Measurements from ENCODE around the gene PRPF40A. TPM values are rescaled to one million over a fixed set of nuclear protein-coding genes. Genes with fewer than 3 reads are reported as not detected.

The PRPF40A gene
- total and polyA plus RNA-seq, 4 donors, result 45.1 to 114 (median 74.9) TPM

DNA sequence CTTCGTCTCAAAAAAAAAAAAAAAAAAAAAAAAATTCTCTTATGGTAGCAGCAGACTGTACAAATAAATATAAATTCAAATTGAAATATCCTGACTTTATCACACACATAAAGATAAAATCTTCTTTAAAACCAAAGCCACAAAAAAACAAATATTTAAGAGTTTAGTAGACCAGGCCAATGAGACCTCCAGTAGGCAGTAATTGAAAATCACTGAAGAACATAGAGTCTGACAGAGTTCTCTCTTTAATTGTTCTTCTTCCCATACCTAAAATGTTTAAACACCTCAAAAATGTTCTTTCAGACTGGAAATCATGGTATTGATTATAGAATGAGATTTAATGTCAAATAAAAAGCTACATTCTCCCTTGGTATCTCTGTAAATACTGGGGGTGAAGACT is 20.8 kb downstream of the PRPF40A start:
- Histone ChIP-seq H3K27me3 (ENCODE audit: control insufficient read depth, insufficient read depth, low read length) (no peaks in the 10 kb centered on the region), H3K27ac (ENCODE audit: low read depth, low read length) (no peak overlapping the region), H3K36me3 (ENCODE audit: control insufficient read depth, insufficient read depth, low read length) (peaks cover 4% of the 10 kb centered on the region), H3K9me3 (ENCODE audit: control insufficient read depth, insufficient read depth, low read length) (no peaks in the 10 kb centered on the region), H3K4me3 (ENCODE audit: low read depth, low read length) (no peak overlapping the region), H3K4me1 (ENCODE audit: control insufficient read depth, insufficient read depth, low read length) (no peaks in the 10 kb centered on the region)
- no CpG with 5 or more reads among the region's 1 CpG for WGBS (ENCODE audit: insufficient coverage)
- DNase-seq (ENCODE audit: low read depth in 4 of 6, low spot score in 6 of 6), result no peak

DNA sequence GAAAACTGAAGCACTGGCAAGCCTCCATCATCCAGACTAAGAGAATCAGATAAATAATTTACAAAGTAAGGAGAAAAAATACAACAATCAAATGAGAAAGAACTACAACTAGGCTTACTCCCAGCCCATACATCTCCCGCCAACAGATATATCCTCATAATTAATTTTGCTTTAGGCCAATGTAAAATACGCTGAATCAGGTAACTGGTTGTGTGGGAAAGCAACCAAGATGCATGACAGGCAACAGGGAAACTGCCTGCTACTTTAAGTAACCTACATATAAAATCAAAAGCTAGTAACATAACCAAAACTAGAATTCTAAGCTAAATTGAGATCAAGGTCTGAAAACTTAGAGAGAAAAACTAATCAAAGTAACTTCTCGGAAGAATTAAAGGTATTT is 21.5 kb downstream of the PRPF40A start:
- no peaks in the 10 kb centered on the region for H3K9me3 ChIP-seq (ENCODE audit: control insufficient read depth, insufficient read depth, low read length)
- peaks cover 4% of the 10 kb centered on the region for H3K36me3 ChIP-seq (ENCODE audit: control insufficient read depth, insufficient read depth, low read length)
- H3K4me3 ChIP-seq (ENCODE audit: low read depth, low read length), result no peak overlapping the region
- WGBS (ENCODE audit: insufficient coverage), result no CpG with 5 or more reads among the region's 3 CpGs
- no peak for DNase-seq (ENCODE audit: low read depth in 4 of 6, low spot score in 6 of 6)
- no peaks in the 10 kb centered on the region for H3K27me3 ChIP-seq (ENCODE audit: control insufficient read depth, insufficient read depth, low read length)
- no peaks in the 10 kb centered on the region for H3K4me1 ChIP-seq (ENCODE audit: control insufficient read depth, insufficient read depth, low read length)
- no peak overlapping the region for H3K27ac ChIP-seq (ENCODE audit: low read depth, low read length)

DNA sequence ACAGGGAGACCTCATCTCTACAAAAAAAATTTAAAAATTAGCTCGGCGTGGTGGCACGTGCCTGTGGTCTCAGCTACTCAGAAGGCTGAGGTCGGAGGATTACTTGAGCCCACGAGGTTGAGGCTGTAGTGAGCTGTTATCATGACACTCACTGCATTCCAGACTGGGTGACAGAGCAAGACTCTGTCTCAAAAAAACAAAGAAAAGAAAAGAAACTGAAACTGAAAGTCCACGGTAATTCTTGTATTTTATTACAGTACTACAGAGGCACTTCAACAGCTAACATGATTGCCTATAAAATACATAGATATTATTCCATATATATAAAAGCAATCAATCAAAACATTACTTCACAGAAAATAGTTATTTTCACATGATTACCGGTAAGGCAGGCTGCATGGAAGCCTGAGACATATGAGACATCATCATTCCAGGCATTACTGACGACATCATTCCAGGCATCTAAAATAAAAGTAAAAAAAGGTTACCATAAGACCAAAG is 23.1 kb downstream of the PRPF40A start:
- H3K27ac ChIP-seq (ENCODE audit: low read depth, low read length), result no peak overlapping the region
- WGBS (ENCODE audit: insufficient coverage), result 94% methylated on average over 5 of the region's 8 CpGs
- no peak overlapping the region for H3K4me3 ChIP-seq (ENCODE audit: low read depth, low read length)
- DNase-seq (ENCODE audit: low read depth in 4 of 6, low spot score in 6 of 6), result no peak
- no peaks in the 10 kb centered on the region for H3K9me3 ChIP-seq (ENCODE audit: control insufficient read depth, insufficient read depth, low read length)
- H3K27me3 ChIP-seq (ENCODE audit: control insufficient read depth, insufficient read depth, low read length), result no peaks in the 10 kb centered on the region
- H3K36me3 ChIP-seq (ENCODE audit: control insufficient read depth, insufficient read depth, low read length), result peaks cover 4% of the 10 kb centered on the region
- H3K4me1 ChIP-seq (ENCODE audit: control insufficient read depth, insufficient read depth, low read length), result no peaks in the 10 kb centered on the region

DNA sequence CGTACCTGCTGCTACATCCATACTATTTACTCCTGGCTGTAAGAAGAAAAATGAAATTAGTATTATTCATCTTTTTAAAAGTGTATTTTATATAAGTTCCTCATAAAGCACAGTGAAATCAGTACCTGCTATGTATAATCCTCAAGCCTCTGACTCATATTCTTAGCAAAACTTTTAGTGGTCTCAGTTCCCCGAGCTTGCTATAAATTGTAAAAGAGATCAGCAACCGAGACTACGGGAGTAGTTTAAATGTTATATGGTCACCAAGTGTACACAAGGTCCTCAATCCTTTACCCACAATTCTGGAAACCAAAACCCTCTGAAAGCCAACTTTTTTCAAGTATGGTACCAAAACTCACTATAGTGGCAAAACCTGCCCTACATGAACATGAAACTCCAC is 24.2 kb downstream of the PRPF40A start:
- Histone ChIP-seq H3K27me3 (ENCODE audit: control insufficient read depth, insufficient read depth, low read length) (no peaks in the 10 kb centered on the region), H3K4me1 (ENCODE audit: control insufficient read depth, insufficient read depth, low read length) (no peaks in the 10 kb centered on the region), H3K36me3 (ENCODE audit: control insufficient read depth, insufficient read depth, low read length) (peaks cover 4% of the 10 kb centered on the region), H3K4me3 (ENCODE audit: low read depth, low read length) (no peak overlapping the region), H3K27ac (ENCODE audit: low read depth, low read length) (no peak overlapping the region), H3K9me3 (ENCODE audit: control insufficient read depth, insufficient read depth, low read length) (no peaks in the 10 kb centered on the region)
- DNase-seq (ENCODE audit: low read depth in 4 of 6, low spot score in 6 of 6), result no peak
- no CpG with 5 or more reads among the region's 4 CpGs for WGBS (ENCODE audit: insufficient coverage)

DNA sequence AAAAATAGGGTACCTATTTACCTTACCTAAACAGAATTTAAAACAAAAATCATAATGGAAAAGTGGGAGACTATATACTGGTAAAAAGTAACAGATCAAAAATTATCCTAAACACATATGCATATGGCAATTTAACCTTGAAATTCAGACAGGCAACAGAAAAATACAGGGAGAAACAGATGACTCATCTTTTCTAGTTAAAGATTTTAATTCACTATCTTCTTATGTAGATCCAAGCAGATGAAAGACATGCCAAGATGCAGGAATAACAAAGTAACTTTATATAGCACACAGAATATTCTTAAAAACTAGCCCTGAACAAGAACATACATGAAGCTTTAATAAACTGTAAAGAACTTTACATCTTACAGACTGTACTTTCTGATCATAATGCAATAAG is 30.9 kb downstream of the PRPF40A start:
- H3K27me3 ChIP-seq (ENCODE audit: control insufficient read depth, insufficient read depth, low read length), result no peaks in the 10 kb centered on the region
- peaks cover 2% of the 10 kb centered on the region for H3K36me3 ChIP-seq (ENCODE audit: control insufficient read depth, insufficient read depth, low read length)
- no peak overlapping the region for H3K27ac ChIP-seq (ENCODE audit: low read depth, low read length)
- H3K4me3 ChIP-seq (ENCODE audit: low read depth, low read length), result no peak overlapping the region
- no peaks in the 10 kb centered on the region for H3K4me1 ChIP-seq (ENCODE audit: control insufficient read depth, insufficient read depth, low read length)
- no peaks in the 10 kb centered on the region for H3K9me3 ChIP-seq (ENCODE audit: control insufficient read depth, insufficient read depth, low read length)
- no peak for DNase-seq (ENCODE audit: low read depth in 4 of 6, low spot score in 6 of 6)

DNA sequence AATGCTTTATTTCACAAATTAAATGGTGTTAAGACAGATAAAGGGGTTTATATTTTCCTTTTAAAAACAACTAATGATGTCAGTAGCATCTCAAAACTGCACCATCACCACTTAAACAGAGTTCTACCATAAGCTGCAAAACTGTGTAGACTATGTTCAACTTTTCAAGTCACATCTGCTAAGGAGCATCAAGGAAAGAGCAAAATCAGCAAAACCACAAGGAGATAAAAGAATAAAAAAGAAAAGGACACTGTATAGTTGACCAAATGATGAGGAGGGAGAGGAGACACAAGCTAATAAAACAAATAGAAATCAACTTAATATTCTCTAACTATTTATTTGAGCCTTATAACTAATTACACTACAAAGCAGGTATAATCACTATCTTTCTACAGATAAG is 33.9 kb downstream of the PRPF40A start:
- Histone ChIP-seq H3K9me3 (ENCODE audit: control insufficient read depth, insufficient read depth, low read length) (no peaks in the 10 kb centered on the region), H3K4me1 (ENCODE audit: control insufficient read depth, insufficient read depth, low read length) (no peaks in the 10 kb centered on the region)
- no peak for DNase-seq (ENCODE audit: low read depth in 4 of 6, low spot score in 6 of 6)

DNA sequence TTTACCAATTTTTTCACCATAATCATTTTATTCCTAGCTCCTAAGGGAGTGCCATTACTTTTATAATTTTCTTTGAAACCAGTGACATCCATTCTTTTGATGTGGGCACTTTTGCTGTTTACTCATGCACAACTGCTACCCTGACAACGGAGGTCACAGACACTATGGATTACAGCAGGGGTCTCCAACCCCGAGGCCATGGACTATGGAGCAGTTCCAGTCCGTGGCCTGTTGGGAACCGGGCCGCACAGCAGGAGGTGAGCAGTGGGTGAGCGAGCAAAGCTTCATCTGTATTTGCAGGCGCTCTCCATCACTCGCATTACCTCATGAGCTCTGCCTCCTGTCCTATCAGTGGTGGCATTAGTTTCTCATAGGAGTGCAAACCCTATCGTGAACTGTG is 34.6 kb downstream of the PRPF40A start:
- Histone ChIP-seq H3K27ac (ENCODE audit: low read depth, low read length) (no peak overlapping the region), H3K4me1 (ENCODE audit: control insufficient read depth, insufficient read depth, low read length) (no peaks in the 10 kb centered on the region), H3K36me3 (ENCODE audit: control insufficient read depth, insufficient read depth, low read length) (peaks cover 4% of the 10 kb centered on the region), H3K27me3 (ENCODE audit: control insufficient read depth, insufficient read depth, low read length) (no peaks in the 10 kb centered on the region), H3K4me3 (ENCODE audit: low read depth, low read length) (no peak overlapping the region), H3K9me3 (ENCODE audit: control insufficient read depth, insufficient read depth, low read length) (no peaks in the 10 kb centered on the region)
- 42% methylated on average over 8 of the region's 9 CpGs for WGBS (ENCODE audit: insufficient coverage)
- DNase-seq (ENCODE audit: low read depth in 4 of 6, low spot score in 6 of 6), result peak in 1 of 6 donors; percentile 3

More for the DNA sequence above, 33.9 kb downstream of the PRPF40A start:
- H3K36me3 ChIP-seq (ENCODE audit: control insufficient read depth, insufficient read depth, low read length), result peaks cover 6% of the 10 kb centered on the region
- no peak overlapping the region for H3K27ac ChIP-seq (ENCODE audit: low read depth, low read length)
- no peak overlapping the region for H3K4me3 ChIP-seq (ENCODE audit: low read depth, low read length)
- H3K27me3 ChIP-seq (ENCODE audit: control insufficient read depth, insufficient read depth, low read length), result no peaks in the 10 kb centered on the region

DNA sequence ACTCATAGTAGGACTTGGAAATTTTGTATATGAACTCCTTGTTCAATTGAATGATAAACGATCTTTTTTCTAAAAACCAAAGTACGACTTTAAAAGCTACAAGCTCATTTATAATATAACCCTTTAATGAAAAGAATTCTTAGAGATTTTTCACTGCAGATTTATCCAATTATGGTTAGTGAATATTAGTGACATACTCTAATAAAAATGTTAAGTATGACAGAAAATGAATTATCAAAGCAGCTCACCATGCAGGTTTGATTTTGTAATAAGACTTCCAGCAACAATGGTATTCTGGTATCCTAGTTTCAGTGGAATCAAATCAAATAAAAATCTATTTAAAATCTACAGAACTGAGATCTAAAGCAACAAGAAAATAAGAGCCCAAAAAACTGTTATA is 38.5 kb downstream of the PRPF40A start:
- Histone ChIP-seq H3K9me3 (ENCODE audit: control insufficient read depth, insufficient read depth, low read length) (no peaks in the 10 kb centered on the region), H3K4me3 (ENCODE audit: low read depth, low read length) (no peak overlapping the region), H3K4me1 (ENCODE audit: control insufficient read depth, insufficient read depth, low read length) (no peaks in the 10 kb centered on the region), H3K27me3 (ENCODE audit: control insufficient read depth, insufficient read depth, low read length) (no peaks in the 10 kb centered on the region), H3K36me3 (ENCODE audit: control insufficient read depth, insufficient read depth, low read length) (peaks cover 16% of the 10 kb centered on the region), H3K27ac (ENCODE audit: low read depth, low read length) (no peak overlapping the region)
- WGBS (ENCODE audit: insufficient coverage), result no CpG with 5 or more reads among the region's 2 CpGs
- DNase-seq (ENCODE audit: low read depth in 4 of 6, low spot score in 6 of 6), result no peak

DNA sequence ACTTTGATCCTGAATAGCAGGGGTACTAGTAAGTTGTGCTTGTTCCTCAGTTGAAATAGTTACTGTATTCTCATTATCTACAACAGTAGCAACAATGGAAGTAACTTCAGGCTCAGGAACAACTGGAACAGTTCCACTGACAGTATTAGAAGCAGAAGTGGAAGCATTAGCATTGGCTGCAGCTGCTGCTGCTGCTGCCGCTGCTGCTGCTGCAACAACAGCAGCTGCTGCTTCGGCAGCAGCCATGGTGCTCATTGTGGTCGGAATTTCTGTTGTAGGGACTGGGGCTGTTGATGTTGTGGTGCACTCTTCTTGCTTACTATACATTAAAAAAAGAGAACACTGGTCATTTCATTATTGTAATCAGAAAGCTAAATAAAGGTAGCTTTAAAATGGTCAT is 40.8 kb downstream of the PRPF40A start:
- Histone ChIP-seq H3K27me3 (ENCODE audit: control insufficient read depth, insufficient read depth, low read length) (no peaks in the 10 kb centered on the region), H3K27ac (ENCODE audit: low read depth, low read length) (no peak overlapping the region), H3K4me1 (ENCODE audit: control insufficient read depth, insufficient read depth, low read length) (no peaks in the 10 kb centered on the region), H3K36me3 (ENCODE audit: control insufficient read depth, insufficient read depth, low read length) (peaks cover 20% of the 10 kb centered on the region), H3K4me3 (ENCODE audit: low read depth, low read length) (no peak overlapping the region), H3K9me3 (ENCODE audit: control insufficient read depth, insufficient read depth, low read length) (no peaks in the 10 kb centered on the region)
- WGBS (ENCODE audit: insufficient coverage), result no CpG with 5 or more reads among the region's 3 CpGs
- no peak for DNase-seq (ENCODE audit: low read depth in 4 of 6, low spot score in 6 of 6)

DNA sequence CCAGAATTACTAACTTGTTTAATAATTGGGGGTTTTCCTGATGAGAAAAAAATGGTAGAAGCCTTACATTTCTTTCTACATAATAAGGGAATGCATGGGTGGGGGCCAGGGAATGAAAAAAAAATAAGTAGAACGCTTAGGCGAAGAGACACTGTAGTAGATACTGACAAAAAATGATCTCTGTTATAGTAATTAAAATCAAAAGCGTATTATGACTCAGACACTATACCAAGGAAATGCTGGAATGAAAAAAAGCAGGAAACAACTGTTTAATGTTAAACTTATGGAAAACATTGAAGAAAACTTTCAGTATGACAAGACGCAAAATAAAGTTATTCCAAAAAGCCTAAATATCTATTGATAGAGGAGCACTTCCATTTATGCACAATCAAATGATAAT is 42.9 kb downstream of the PRPF40A start:
- DNase-seq (ENCODE audit: low read depth in 4 of 6, low spot score in 6 of 6), result no peak
- no peaks in the 10 kb centered on the region for H3K27me3 ChIP-seq (ENCODE audit: control insufficient read depth, insufficient read depth, low read length)
- no peak overlapping the region for H3K27ac ChIP-seq (ENCODE audit: low read depth, low read length)
- no peak overlapping the region for H3K4me3 ChIP-seq (ENCODE audit: low read depth, low read length)
- H3K4me1 ChIP-seq (ENCODE audit: control insufficient read depth, insufficient read depth, low read length), result no peaks in the 10 kb centered on the region
- H3K9me3 ChIP-seq (ENCODE audit: control insufficient read depth, insufficient read depth, low read length), result no peaks in the 10 kb centered on the region
- peaks cover 16% of the 10 kb centered on the region for H3K36me3 ChIP-seq (ENCODE audit: control insufficient read depth, insufficient read depth, low read length)
- no CpG with 5 or more reads among the region's 4 CpGs for WGBS (ENCODE audit: insufficient coverage)

Measured in spinal cord (tissue), 10 donors.